Measurements from ENCODE around the gene CKMT1B.

- TF ChIP-seq CTCF (IDR thresholded peaks at IDR 0.05): no peak
- no peak for TF ChIP-seq POLR2A (IDR thresholded peaks at IDR 0.05)
- TF ChIP-seq POLR2AphosphoS5 (IDR thresholded peaks at IDR 0.05): no peak
- no peak for TF ChIP-seq EP300 (IDR thresholded peaks at IDR 0.05)
Measured at GRCh38 chr15:43625106-43625505, 31.3 kb downstream of the CKMT1B start.
